GM21515 (cell line): ENCODE measurements around the gene TRIM74.
"Not testable (repeated sequence)": the region's sequence is repeated elsewhere in the genome, so short reads cannot be mapped to it uniquely, and the experiment has no call there.

Source experiments
- ATAC-seq: cut with Tn5 transposase; IDR thresholded peaks from one replicate; pipeline ENCODE4 v1.9.1; 2021; ENCODE audit not compliant: unreplicated experiment

Gene TRIM74

GRCh38 chr7:72968980-72969516 lies at the start of gene TRIM74:
Gene TRIM74, minus strand, starts transcription at chr7:72969466. Its CDS starts 3,309 bp downstream, at chr7:72966157.
- ATAC-seq = not testable (repeated sequence)

GRCh38 chr7:73006491-73006890 lies 37.2 kb upstream of the TRIM74 start:
- not testable (repeated sequence) for ATAC-seq

- ATAC-seq = peak; percentile 69
These were observed 36.6 kb upstream of the TRIM74 start for GRCh38 chr7:73005693-73006447.

- ATAC-seq = peak; percentile 82
These were observed 36.1 kb upstream of the TRIM74 start for GRCh38 chr7:73005356-73005692.

- ATAC-seq = not testable (repeated sequence)
These were observed 28.7 kb upstream of the TRIM74 start for GRCh38 chr7:72997887-72998468.

- not testable (repeated sequence) for ATAC-seq
These were observed 28.2 kb upstream of the TRIM74 start for GRCh38 chr7:72997447-72997846.

GRCh38 chr7:72995484-72995883 lies 26.2 kb upstream of the TRIM74 start:
- ATAC-seq = not testable (repeated sequence)

GRCh38 chr7:72990146-72990913 lies 21.1 kb upstream of the TRIM74 start:
- ATAC-seq = not testable (repeated sequence)

GRCh38 chr7:72982084-72982483 lies 12.8 kb upstream of the TRIM74 start:
- ATAC-seq = not testable (repeated sequence)

GRCh38 chr7:72980382-72980781 lies 11.1 kb upstream of the TRIM74 start:
- not testable (repeated sequence) for ATAC-seq

- ATAC-seq = not testable (repeated sequence)
These were observed 7.2 kb upstream of the TRIM74 start for GRCh38 chr7:72976434-72976833.

- not testable (repeated sequence) for ATAC-seq
These were observed 6.5 kb upstream of the TRIM74 start for GRCh38 chr7:72975656-72976286.

- not testable (repeated sequence) for ATAC-seq
These were observed 5.5 kb upstream of the TRIM74 start for GRCh38 chr7:72974781-72975180.

GRCh38 chr7:72971505-72971904 lies 2.2 kb upstream of the TRIM74 start:
- not testable (repeated sequence) for ATAC-seq

- not testable (repeated sequence) for ATAC-seq
These were observed 422 bp upstream of the TRIM74 start for GRCh38 chr7:72969688-72970087.

- ATAC-seq = not testable (repeated sequence)
These were observed 2.4 kb downstream of the TRIM74 start for GRCh38 chr7:72966892-72967291.

GRCh38 chr7:72965186-72965975 lies 3.9 kb downstream of the TRIM74 start:
- ATAC-seq = peak; percentile 47

GRCh38 chr7:72963056-72963455 lies 6.2 kb downstream of the TRIM74 start:
- not testable (repeated sequence) for ATAC-seq

- ATAC-seq = not testable (repeated sequence)
These were observed 8.0 kb downstream of the TRIM74 start for GRCh38 chr7:72961346-72961650.

- ATAC-seq = not testable (repeated sequence)
These were observed 8.5 kb downstream of the TRIM74 start for GRCh38 chr7:72960626-72961345.
